ENCODE data around the gene SORCS2. TPM values are rescaled to one million over a fixed set of nuclear protein-coding genes. Genes with fewer than 3 reads are reported as not detected.

The SORCS2 gene
- total and polyA plus RNA-seq, 2 of the 4 experiments (the other 2 are of a cell fraction), result 0.36 to 0.62 TPM

DNA sequence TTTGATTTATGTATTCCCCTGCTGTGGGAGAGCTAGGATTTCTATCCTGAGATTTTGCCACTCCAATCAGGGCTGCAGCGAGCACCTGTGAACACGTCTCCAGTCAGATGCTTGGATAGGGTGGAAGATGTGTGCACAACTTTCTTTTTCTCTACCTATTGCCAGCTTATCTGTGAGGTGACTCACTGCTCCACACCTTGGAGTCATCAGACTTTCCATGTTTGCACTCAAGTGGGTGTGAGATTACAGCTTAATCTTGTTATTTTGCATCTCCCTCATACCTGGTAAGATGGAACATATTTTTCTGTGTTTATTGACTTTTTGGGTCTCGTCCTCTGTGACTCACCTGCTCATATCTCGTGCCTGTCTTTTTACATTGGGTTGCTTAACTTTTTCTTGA lies 210.2 kb downstream of the SORCS2 start:
- no peak overlapping the region for H3K4me3 ChIP-seq (ENCODE audit: insufficient read depth, low read depth, low read length)
- peaks cover 17% of the 10 kb centered on the region for H3K27me3 ChIP-seq (ENCODE audit: control insufficient read depth, insufficient read depth, low read length)
- H2BK15ac ChIP-seq (ENCODE audit: low read depth, low read length), result no peak overlapping the region
- no peak overlapping the region for H2BK120ac ChIP-seq (ENCODE audit: low read depth, low read length)
- H4K20me1 ChIP-seq (ENCODE audit: insufficient read depth, low read length), result no peaks in the 10 kb centered on the region
- H3K18ac ChIP-seq (ENCODE audit: low read depth, low read length), result no peak overlapping the region
- H3K56ac ChIP-seq (ENCODE audit: extremely low read depth, insufficient read depth, low read length), result no peak overlapping the region
- no peak overlapping the region for H3K23ac ChIP-seq (ENCODE audit: low read depth, low read length)
- intact Hi-C loops (cut with micrococcal nuclease) (no loop called here), dilution Hi-C loops (cut with HindIII; ENCODE audit: low sequenced_read_pairs, unreplicated experiment) (no loop called here), in situ Hi-C loops (cut with MboI; ENCODE audit: low sequenced_read_pairs) (no loop called here)
- DNase-seq, result no peak
- no peak overlapping the region for H2AK9ac ChIP-seq (replicated peaks; ENCODE audit: low read depth, low read length, poor library complexity)
- BruUV-seq (replicated peaks), result no TSS peak
- H4K8ac ChIP-seq (ENCODE audit: low read depth in 2 of 2, low read length in 2 of 2), result no peak overlapping the region
- TF ChIP-seq, protein P1, sequence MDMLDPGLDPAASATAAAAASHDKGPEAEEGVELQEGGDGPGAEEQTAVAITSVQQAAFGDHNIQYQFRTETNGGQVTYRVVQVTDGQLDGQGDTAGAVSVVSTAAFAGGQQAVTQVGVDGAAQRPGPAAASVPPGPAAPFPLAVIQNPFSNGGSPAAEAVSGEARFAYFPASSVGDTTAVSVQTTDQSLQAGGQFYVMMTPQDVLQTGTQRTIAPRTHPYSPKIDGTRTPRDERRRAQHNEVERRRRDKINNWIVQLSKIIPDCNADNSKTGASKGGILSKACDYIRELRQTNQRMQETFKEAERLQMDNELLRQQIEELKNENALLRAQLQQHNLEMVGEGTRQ (IDR thresholded peaks at IDR 0.05; ENCODE audit: low read depth, low read length), result no peak
- TF ChIP-seq, protein P2, sequence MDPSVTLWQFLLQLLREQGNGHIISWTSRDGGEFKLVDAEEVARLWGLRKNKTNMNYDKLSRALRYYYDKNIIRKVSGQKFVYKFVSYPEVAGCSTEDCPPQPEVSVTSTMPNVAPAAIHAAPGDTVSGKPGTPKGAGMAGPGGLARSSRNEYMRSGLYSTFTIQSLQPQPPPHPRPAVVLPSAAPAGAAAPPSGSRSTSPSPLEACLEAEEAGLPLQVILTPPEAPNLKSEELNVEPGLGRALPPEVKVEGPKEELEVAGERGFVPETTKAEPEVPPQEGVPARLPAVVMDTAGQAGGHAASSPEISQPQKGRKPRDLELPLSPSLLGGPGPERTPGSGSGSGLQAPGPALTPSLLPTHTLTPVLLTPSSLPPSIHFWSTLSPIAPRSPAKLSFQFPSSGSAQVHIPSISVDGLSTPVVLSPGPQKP (IDR thresholded peaks at IDR 0.05; ENCODE audit: borderline replicate concordance, low read depth, low read length), result no peak
- TF ChIP-seq NFE2L2 (IDR thresholded peaks at IDR 0.05; ENCODE audit: low read depth, low read length), result no peak
- TF ChIP-seq RFX5 (IDR thresholded peaks at IDR 0.05; ENCODE audit: low read depth, low read length), result no peak
- TF ChIP-seq MAZ (IDR thresholded peaks at IDR 0.05; ENCODE audit: borderline replicate concordance, low read depth, low read length), result no peak
- no peak for TF ChIP-seq MAFK (IDR thresholded peaks at IDR 0.05; ENCODE audit: low read depth, low read length)
- no peak overlapping the region for H3K14ac ChIP-seq (replicated peaks; ENCODE audit: low read depth, low read length)
- no peak overlapping the region for H4K5ac ChIP-seq (ENCODE audit: low read depth, low read length)
- H3K4ac ChIP-seq (ENCODE audit: low read depth, low read length), result no peak overlapping the region
- H3K4me1 ChIP-seq (ENCODE audit: control insufficient read depth, insufficient read depth, low read length), result no peaks in the 10 kb centered on the region
- H3K4me2 ChIP-seq (ENCODE audit: low read depth, low read length), result no peak overlapping the region
- no peaks in the 10 kb centered on the region for H3K9me3 ChIP-seq (ENCODE audit: control insufficient read depth, insufficient read depth, low read length)
- no peak overlapping the region for H3K27ac ChIP-seq (ENCODE audit: insufficient read depth, low read length)
- H3K79me1 ChIP-seq (ENCODE audit: low read depth in 1 of 2, low read length in 2 of 2), result no peaks in the 10 kb centered on the region
- no peak overlapping the region for H4K91ac ChIP-seq (ENCODE audit: insufficient read depth, low read depth, low read length)
- no peaks in the 10 kb centered on the region for H3K36me3 ChIP-seq (ENCODE audit: control insufficient read depth, insufficient read depth, low read length)
- WGBS, 2 experiments (ENCODE audit: extremely low coverage in 2 of 2, insufficient read length in 1 of 2), result 0% methylated on average over 1 of the region's 4 CpGs; no CpG with 5 or more reads in 1 of the 2 experiments
- H3K9ac ChIP-seq (ENCODE audit: low read depth, low read length), result no peak overlapping the region
- no peak overlapping the region for H2BK20ac ChIP-seq (ENCODE audit: low read depth, low read length)
- CTCF ChIA-PET, result no interaction called here
- H2BK5ac ChIP-seq (ENCODE audit: low read depth, low read length, poor library complexity, severe bottlenecking), result no peak overlapping the region
- no peaks in the 10 kb centered on the region for H3K9me1 ChIP-seq (ENCODE audit: insufficient read depth, low read length)
- ATAC-seq (ENCODE audit: low read depth), result no peak
- H2AFZ ChIP-seq (replicated peaks; ENCODE audit: low read length, poor library complexity), result no peak overlapping the region
- POLR2A ChIA-PET (ENCODE audit: unreplicated experiment), result no interaction called here
- no peak overlapping the region for H2AK5ac ChIP-seq (ENCODE audit: low read depth, low read length)
